ENCODE data around the gene MLLT10. TPM values are rescaled to one million over a fixed set of nuclear protein-coding genes. Genes with fewer than 3 reads are reported as not detected.

The MLLT10 gene
- total and polyA plus RNA-seq, 2 donors (not counting 3 experiments of a cell fraction or from before 2014, with no cell fraction given): 35.4 to 54.0 TPM

- H3K27me3 ChIP-seq (ENCODE audit: control insufficient read depth in 2 of 2, insufficient read depth in 2 of 2, low read length in 2 of 2): peaks cover 0 to 1% of the 10 kb centered on the region in 2 experiments
- H4K20me1 ChIP-seq (replicated peaks; ENCODE audit: control insufficient read depth, extremely low read depth, insufficient read depth, low read length): no peaks in the 10 kb centered on the region
- intact Hi-C loops (cut with micrococcal nuclease): loop anchor here (10.0 kb wide), 2 partner anchors 1062 to 1602 kb away; partner anchors contain the start of gene MSRB2
- TF ChIP-seq GATA2 (IDR thresholded peaks at IDR 0.05; ENCODE audit: insufficient read depth, insufficient read length, low read depth, low read length) (no peak), POLR2AphosphoS5 (IDR thresholded peaks at IDR 0.05; ENCODE audit: insufficient read depth, low read depth, low read length) (no peak), EZH2 (IDR thresholded peaks at IDR 0.05; ENCODE audit: borderline replicate concordance, low read depth, low read length, severe bottlenecking) (no peak), MAX (IDR thresholded peaks at IDR 0.05; ENCODE audit: insufficient read depth, insufficient read length) (no peak), FOS (IDR thresholded peaks at IDR 0.05; ENCODE audit: borderline replicate concordance, insufficient read depth, low read length) (no peak), POLR2A (IDR thresholded peaks at IDR 0.05; ENCODE audit: low read depth, low read length) (no peak), JUN (IDR thresholded peaks at IDR 0.05; ENCODE audit: borderline replicate concordance, insufficient read depth, insufficient read length, low read depth) (no peak), MYC (IDR thresholded peaks at IDR 0.05; ENCODE audit: low read depth, low read length) (no peak), CTCF (IDR thresholded peaks at IDR 0.05; ENCODE audit: extremely low read depth in 1 of 2, insufficient read depth in 1 of 2, low read depth in 1 of 2, low read length in 2 of 2) (no peak)
- BruUV-seq (replicated peaks): no TSS peak
- no peaks in the 10 kb centered on the region for H3K36me3 ChIP-seq (ENCODE audit: control insufficient read depth in 2 of 2, extremely low read depth in 1 of 2, insufficient read depth in 2 of 2, low read length in 2 of 2)
- no peaks in the 10 kb centered on the region for H3K9me1 ChIP-seq (replicated peaks; ENCODE audit: control insufficient read depth, extremely low read depth, insufficient read depth, low read length)
- no peaks in the 10 kb centered on the region for H3K79me2 ChIP-seq (ENCODE audit: control insufficient read depth, insufficient read depth, low read length)
- no peak overlapping the region for H3K9ac ChIP-seq (replicated peaks; ENCODE audit: extremely low read depth, insufficient read depth, low read length)
- dilution Hi-C loops (cut with MboI; ENCODE audit: extremely low pct_ligation_motif_present, low sequenced_read_pairs): no loop called here
- H3K4me3 ChIP-seq (replicated peaks in 1 of 3; ENCODE audit: insufficient read depth in 1 of 3, low read depth in 1 of 3, low read length in 3 of 3): no peak overlapping the region
- no peak for DNase-seq (ENCODE audit: low read depth, low spot score)
- H3K27ac ChIP-seq (ENCODE audit: insufficient read depth, low read depth, low read length): no peak overlapping the region
- POLR2A ChIA-PET: no interaction called here
- CTCF ChIA-PET: interaction anchor here (1.5 to 7.5 kb wide), 3 partner anchors 213 to 414 kb away, joined by 4 to 125 read pairs (median 8); no protein-coding TSS in a partner anchor
- FAIRE-seq: no peak
- H2AFZ ChIP-seq (ENCODE audit: low read depth, low read length): no peak overlapping the region
- H3K4me1 ChIP-seq (ENCODE audit: control insufficient read depth, extremely low read depth, insufficient read depth, low read length): peaks cover 10% of the 10 kb centered on the region
- H3K4me2 ChIP-seq (ENCODE audit: insufficient read depth, low read length): no peak overlapping the region
- no peaks in the 10 kb centered on the region for H3K9me3 ChIP-seq (replicated peaks; ENCODE audit: control insufficient read depth, insufficient read depth, low read length)
Measured at GRCh38 chr10:21492421-21492820, 41.6 kb upstream of the MLLT10 start.

Measured in endothelial cell of umbilical vein (primary cell).